ENCODE measurements around the gene ZNF385D.
"Not testable (repeated sequence)": the region's sequence is repeated elsewhere in the genome, so short reads cannot be mapped to it uniquely, and the experiment has no call there.

ZNF385D gene

GRCh38 chr3:21392526-21392925, 358.5 kb downstream of the ZNF385D start:
- intact Hi-C loops (cut with micrococcal nuclease) = no loop called here
- Mint-ChIP-seq H3K27me3 (no peaks in the 10 kb centered on the region), H3K9me3 (peaks cover 26% of the 10 kb centered on the region), H3K4me1 (ENCODE audit: low read depth) (no peaks in the 10 kb centered on the region), H3K27ac (no peak overlapping the region), H3K36me3 (ENCODE audit: low read depth) (no peaks in the 10 kb centered on the region), H3K4me3 (no peak overlapping the region)

- no peaks in the 10 kb centered on the region for H3K27me3 Mint-ChIP-seq
- intact Hi-C loops (cut with micrococcal nuclease) = no loop called here
- H3K27ac Mint-ChIP-seq = no peak overlapping the region
- H3K4me1 Mint-ChIP-seq (ENCODE audit: low read depth) = no peaks in the 10 kb centered on the region
- H3K9me3 Mint-ChIP-seq = peaks cover 35% of the 10 kb centered on the region
- no peak overlapping the region for H3K4me3 Mint-ChIP-seq
- H3K36me3 Mint-ChIP-seq (ENCODE audit: low read depth) = no peaks in the 10 kb centered on the region
Measured at GRCh38 chr3:21390856-21391255, 360.2 kb downstream of the ZNF385D start.

- intact Hi-C loops (cut with micrococcal nuclease) = no loop called here
- Mint-ChIP-seq H3K4me1 (ENCODE audit: low read depth) (no peaks in the 10 kb centered on the region), H3K4me3 (no peak overlapping the region), H3K9me3 (peaks cover 37% of the 10 kb centered on the region), H3K27me3 (no peaks in the 10 kb centered on the region), H3K27ac (no peak overlapping the region), H3K36me3 (ENCODE audit: low read depth) (no peaks in the 10 kb centered on the region)
Measured at GRCh38 chr3:21390136-21390535, 360.9 kb downstream of the ZNF385D start.

- H3K36me3 Mint-ChIP-seq (ENCODE audit: low read depth); intact Hi-C loops (cut with micrococcal nuclease); H3K4me1 Mint-ChIP-seq (ENCODE audit: low read depth); H3K27ac Mint-ChIP-seq; H3K27me3 Mint-ChIP-seq; H3K4me3 Mint-ChIP-seq: not testable (repeated sequence)
- peaks cover 20% of the 10 kb centered on the region for H3K9me3 Mint-ChIP-seq
Measured at GRCh38 chr3:21387142-21387826, 363.7 kb downstream of the ZNF385D start.

GRCh38 chr3:21378036-21378435, 373.0 kb downstream of the ZNF385D start:
- H3K4me3 Mint-ChIP-seq; intact Hi-C loops (cut with micrococcal nuclease); H3K27me3 Mint-ChIP-seq; H3K36me3 Mint-ChIP-seq (ENCODE audit: low read depth); H3K9me3 Mint-ChIP-seq; H3K4me1 Mint-ChIP-seq (ENCODE audit: low read depth); H3K27ac Mint-ChIP-seq: not testable (repeated sequence)

- Mint-ChIP-seq H3K4me3 (no peak overlapping the region), H3K36me3 (ENCODE audit: low read depth) (no peaks in the 10 kb centered on the region), H3K4me1 (ENCODE audit: low read depth) (no peaks in the 10 kb centered on the region), H3K9me3 (no peaks in the 10 kb centered on the region), H3K27me3 (no peaks in the 10 kb centered on the region), H3K27ac (no peak overlapping the region)
- intact Hi-C loops (cut with micrococcal nuclease) = no loop called here
Measured at GRCh38 chr3:21377071-21377769, 373.8 kb downstream of the ZNF385D start.

GRCh38 chr3:21372316-21372715, 378.7 kb downstream of the ZNF385D start:
- H3K9me3 Mint-ChIP-seq = peaks cover under 1% of the 10 kb centered on the region
- no peaks in the 10 kb centered on the region for H3K27me3 Mint-ChIP-seq
- H3K36me3 Mint-ChIP-seq (ENCODE audit: low read depth) = no peaks in the 10 kb centered on the region
- H3K4me3 Mint-ChIP-seq = no peak overlapping the region
- H3K27ac Mint-ChIP-seq = no peak overlapping the region
- no peaks in the 10 kb centered on the region for H3K4me1 Mint-ChIP-seq (ENCODE audit: low read depth)
- intact Hi-C loops (cut with micrococcal nuclease) = no loop called here

All from dendritic cell treated with granulocyte-macrophage colony-stimulating factor and Interleukin-4, amounts not matched to agents 40 ng/mL and 50 ng/mL, for 4 days (primary cell).